OCI-LY1 (cell line): ENCODE results near the gene EEF2K.

Experiments used
- H2AFZ ChIP-seq: fragments of 200-600 bp; sonication (generic), shearing (Covaris generic); 2 replicates; pipeline ENCODE4 v1.6.0; 2014; ENCODE audit warnings: antibody characterized with exemption, mild to moderate bottlenecking, low read length
- H3F3A ChIP-seq: fragments of 200-600 bp; sonication (generic), shearing (Covaris generic); 2 replicates; pipeline ENCODE4 v1.6.0; 2014; ENCODE audit warnings: mild to moderate bottlenecking, antibody characterized with exemption, low read length, moderate library complexity; ENCODE audit not compliant: insufficient read depth
- H3K27ac ChIP-seq: fragments of 200-600 bp; sonication (generic); 2 replicates; pipeline ENCODE4 v1.5.1; 2014; ENCODE audit warnings: low read length, mixed run types, mild to moderate bottlenecking, low read depth; ENCODE audit not compliant: poor library complexity, severe bottlenecking
- H3K27me3 ChIP-seq: fragments of 200-600 bp; sonication (generic); 2 replicates; pipeline ENCODE4 v1.6.0; 2014; ENCODE audit warnings: antibody characterized with exemption, mild to moderate bottlenecking, low read length, moderate library complexity; ENCODE audit not compliant: insufficient read depth
- H3K36me3 ChIP-seq: fragments of 200-600 bp; sonication (generic); 2 replicates; pipeline ENCODE4 v1.6.1; 2014; ENCODE audit warnings: mild to moderate bottlenecking, antibody characterized with exemption, low read length, moderate library complexity, mixed read lengths; ENCODE audit not compliant: insufficient read depth
- H3K4me1 ChIP-seq: fragments of 200-600 bp; sonication (generic); 2 replicates; pipeline ENCODE4 v1.5.1; 2014; ENCODE audit warnings: mild to moderate bottlenecking, low read length, moderate library complexity; ENCODE audit not compliant: insufficient read depth, severe bottlenecking
- H3K4me2 ChIP-seq: fragments of 200-600 bp; sonication (generic), shearing (Covaris generic); 2 replicates; pipeline ENCODE4 v1.6.1; 2014; ENCODE audit warnings: low read length
- H3K4me3 ChIP-seq: fragments of 200-600 bp; sonication (generic); 2 replicates; pipeline ENCODE4 v1.5.1; 2014; ENCODE audit warnings: low read length, low read depth, mild to moderate bottlenecking, mixed read lengths; ENCODE audit not compliant: poor library complexity, severe bottlenecking
- H3K79me2 ChIP-seq: fragments of 200-600 bp; shearing (Covaris generic); 2 replicates; pipeline ENCODE4 v1.6.1; 2016; ENCODE audit warnings: mixed run types, low read length, mixed read lengths; ENCODE audit not compliant: insufficient read depth
- H3K9ac ChIP-seq: fragments of 200-600 bp; sonication (generic), shearing (Covaris generic); 2 replicates; pipeline ENCODE4 v1.6.1; 2014; ENCODE audit warnings: mild to moderate bottlenecking, low read length, mixed read lengths
- H3K9me2 ChIP-seq: fragments of 200-600 bp; sonication (generic), shearing (Covaris generic); 2 replicates; pipeline ENCODE4 v1.6.1; 2014; ENCODE audit warnings: low read depth, mild to moderate bottlenecking, low read length, mixed read lengths
- H3K9me3 ChIP-seq: fragments of 200-600 bp; shearing (Covaris generic); 2 replicates; pipeline ENCODE4 v1.6.1; 2014; ENCODE audit warnings: low read length, mixed read lengths
- H4K20me1 ChIP-seq: fragments of 200-600 bp; sonication (generic), shearing (Covaris generic); 2 replicates; pipeline ENCODE4 v1.6.0; 2016; ENCODE audit warnings: mild to moderate bottlenecking, low read length; ENCODE audit not compliant: insufficient read depth
- EZH2 ChIP-seq: fragments of 200-600 bp; sonication (generic), shearing (Covaris generic); IDR thresholded peaks from 2 replicates; pipeline ENCODE4 v1.8.0; 2017; ENCODE audit warnings: borderline replicate concordance, mixed run types, mild to moderate bottlenecking, antibody characterized with exemption, low read length, moderate library complexity, mixed read lengths
- TF ChIP-seq, protein P1 (sequence below): fragments of 200-600 bp; sonication (generic), shearing (Covaris generic); IDR thresholded peaks from 2 replicates; pipeline ENCODE4 v1.5.1; 2017; ENCODE audit warnings: mild to moderate bottlenecking, antibody characterized with exemption, low read length, moderate library complexity, mixed read lengths

Gene EEF2K

GRCh38 chr16:22217890-22218730 is 12.0 kb downstream of the EEF2K start:
- TF ChIP-seq, protein P1, sequence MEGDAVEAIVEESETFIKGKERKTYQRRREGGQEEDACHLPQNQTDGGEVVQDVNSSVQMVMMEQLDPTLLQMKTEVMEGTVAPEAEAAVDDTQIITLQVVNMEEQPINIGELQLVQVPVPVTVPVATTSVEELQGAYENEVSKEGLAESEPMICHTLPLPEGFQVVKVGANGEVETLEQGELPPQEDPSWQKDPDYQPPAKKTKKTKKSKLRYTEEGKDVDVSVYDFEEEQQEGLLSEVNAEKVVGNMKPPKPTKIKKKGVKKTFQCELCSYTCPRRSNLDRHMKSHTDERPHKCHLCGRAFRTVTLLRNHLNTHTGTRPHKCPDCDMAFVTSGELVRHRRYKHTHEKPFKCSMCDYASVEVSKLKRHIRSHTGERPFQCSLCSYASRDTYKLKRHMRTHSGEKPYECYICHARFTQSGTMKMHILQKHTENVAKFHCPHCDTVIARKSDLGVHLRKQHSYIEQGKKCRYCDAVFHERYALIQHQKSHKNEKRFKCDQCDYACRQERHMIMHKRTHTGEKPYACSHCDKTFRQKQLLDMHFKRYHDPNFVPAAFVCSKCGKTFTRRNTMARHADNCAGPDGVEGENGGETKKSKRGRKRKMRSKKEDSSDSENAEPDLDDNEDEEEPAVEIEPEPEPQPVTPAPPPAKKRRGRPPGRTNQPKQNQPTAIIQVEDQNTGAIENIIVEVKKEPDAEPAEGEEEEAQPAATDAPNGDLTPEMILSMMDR: no peak
- no peak for TF ChIP-seq EZH2
- no peaks in the 10 kb centered on the region for H3F3A ChIP-seq
- no peaks in the 10 kb centered on the region for H4K20me1 ChIP-seq
- peak overlapping the region; percentile 41 for H3K27ac ChIP-seq
- H2AFZ ChIP-seq: no peak overlapping the region
- H3K9me3 ChIP-seq: no peaks in the 10 kb centered on the region
- no peak overlapping the region for H3K4me3 ChIP-seq
- no peaks in the 10 kb centered on the region for H3K27me3 ChIP-seq
- peaks cover 37% of the 10 kb centered on the region for H3K4me1 ChIP-seq
- H3K79me2 ChIP-seq: 0 out of 2 replicates have a peak, but pooled peaks cover 6% of the 10 kb centered on the region
- no peak overlapping the region for H3K9ac ChIP-seq
- peaks cover 29% of the 10 kb centered on the region for H3K36me3 ChIP-seq
- H3K4me2 ChIP-seq: peak overlapping the region; percentile 9; the same call in 1 of the 2 replicates
- H3K9me2 ChIP-seq: no peaks in the 10 kb centered on the region

DNA sequence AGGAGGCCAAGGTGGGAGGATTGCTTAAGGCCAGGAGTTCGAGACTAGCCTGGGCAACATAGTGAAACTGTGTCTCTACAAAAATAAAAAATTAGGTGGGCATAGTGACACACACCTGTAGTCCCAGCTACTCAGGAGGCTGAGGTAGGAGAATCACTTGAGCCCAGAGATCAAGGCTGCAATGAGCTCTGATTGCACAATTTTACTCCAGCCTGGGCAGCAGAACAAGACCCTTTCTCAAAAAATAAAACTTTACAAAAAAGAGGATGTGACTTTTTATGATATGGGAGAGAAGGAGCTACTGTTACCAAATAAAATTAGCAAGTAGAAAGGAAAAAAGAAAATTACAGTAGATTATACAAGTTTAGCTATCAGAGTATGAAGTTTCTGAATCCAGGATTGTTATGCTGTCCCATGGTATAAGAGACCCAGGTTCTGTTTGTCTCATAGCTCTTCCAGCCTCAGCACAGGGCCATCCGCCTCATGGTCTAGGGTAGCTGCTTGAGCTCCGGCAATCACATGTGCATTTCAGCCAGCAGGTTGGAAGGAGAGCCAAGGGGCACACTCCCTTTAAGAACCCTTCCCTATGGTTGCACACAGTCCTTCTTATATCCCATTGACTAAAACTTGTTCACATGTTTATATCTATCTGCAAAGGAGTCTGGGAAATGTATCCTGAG is 13.5 kb downstream of the EEF2K start:
- Histone ChIP-seq H3K79me2 (0 out of 2 replicates have a peak, but pooled peaks cover 6% of the 10 kb centered on the region), H3K9me2 (no peaks in the 10 kb centered on the region), H4K20me1 (no peaks in the 10 kb centered on the region)

DNA sequence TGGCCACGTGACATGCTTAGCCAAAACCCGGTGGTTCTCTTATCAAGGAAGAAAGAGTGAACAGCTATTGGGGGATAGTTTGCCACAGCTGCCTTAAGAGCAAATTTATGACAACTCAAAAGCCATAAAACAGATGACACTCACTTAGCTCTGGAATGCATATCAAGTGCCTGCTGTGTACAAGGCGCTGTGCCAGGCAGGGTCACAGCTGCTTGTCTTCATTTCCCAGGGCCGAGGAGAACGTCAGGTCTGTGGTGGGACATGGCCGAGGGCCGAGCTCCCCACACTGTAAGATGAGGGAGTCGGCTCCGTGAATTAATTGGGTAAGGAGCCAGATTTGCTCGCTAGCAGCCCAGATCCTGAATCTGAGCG is 14.0 kb downstream of the EEF2K start:
- no peaks in the 10 kb centered on the region for H3F3A ChIP-seq
- no peak overlapping the region for H3K4me3 ChIP-seq
- H3K27ac ChIP-seq: no peak overlapping the region
- no peak overlapping the region for H3K9ac ChIP-seq
- H2AFZ ChIP-seq: no peak overlapping the region
- H3K9me3 ChIP-seq: no peaks in the 10 kb centered on the region
- H4K20me1 ChIP-seq: no peaks in the 10 kb centered on the region
- no peaks in the 10 kb centered on the region for H3K27me3 ChIP-seq
- H3K36me3 ChIP-seq: peaks cover 10% of the 10 kb centered on the region
- peaks cover 35% of the 10 kb centered on the region for H3K4me1 ChIP-seq
- H3K9me2 ChIP-seq: no peaks in the 10 kb centered on the region
- 0 out of 2 replicates have a peak, but pooled peaks cover 6% of the 10 kb centered on the region for H3K79me2 ChIP-seq
- TF ChIP-seq, protein P1: no peak
- TF ChIP-seq EZH2: no peak
- H3K4me2 ChIP-seq: no peak overlapping the region

More for the DNA sequence above, 13.5 kb downstream of the EEF2K start:
- H3K4me2 ChIP-seq: no peak overlapping the region
- peaks cover 37% of the 10 kb centered on the region for H3K4me1 ChIP-seq
- H2AFZ ChIP-seq: no peak overlapping the region
- peaks cover 15% of the 10 kb centered on the region for H3K36me3 ChIP-seq
- no peak overlapping the region for H3K4me3 ChIP-seq
- no peak for TF ChIP-seq EZH2
- TF ChIP-seq, protein P1: no peak
- H3K27me3 ChIP-seq: no peaks in the 10 kb centered on the region
- H3F3A ChIP-seq: no peaks in the 10 kb centered on the region
- no peak overlapping the region for H3K27ac ChIP-seq
- H3K9ac ChIP-seq: no peak overlapping the region
- H3K9me3 ChIP-seq: no peaks in the 10 kb centered on the region
